HG03520 (cell line): ENCODE data around the gene ZC3H6.
A peak's percentile ranks its signal among the peaks of the same experiment; 100 is the strongest.

Experiments
- ATAC-seq: cut with Tn5 transposase; IDR thresholded peaks from one replicate; pipeline ENCODE4 v1.9.1; 2021; ENCODE audit warnings: mild to moderate bottlenecking, moderate library complexity; ENCODE audit not compliant: unreplicated experiment

The ZC3H6 gene, protein sequence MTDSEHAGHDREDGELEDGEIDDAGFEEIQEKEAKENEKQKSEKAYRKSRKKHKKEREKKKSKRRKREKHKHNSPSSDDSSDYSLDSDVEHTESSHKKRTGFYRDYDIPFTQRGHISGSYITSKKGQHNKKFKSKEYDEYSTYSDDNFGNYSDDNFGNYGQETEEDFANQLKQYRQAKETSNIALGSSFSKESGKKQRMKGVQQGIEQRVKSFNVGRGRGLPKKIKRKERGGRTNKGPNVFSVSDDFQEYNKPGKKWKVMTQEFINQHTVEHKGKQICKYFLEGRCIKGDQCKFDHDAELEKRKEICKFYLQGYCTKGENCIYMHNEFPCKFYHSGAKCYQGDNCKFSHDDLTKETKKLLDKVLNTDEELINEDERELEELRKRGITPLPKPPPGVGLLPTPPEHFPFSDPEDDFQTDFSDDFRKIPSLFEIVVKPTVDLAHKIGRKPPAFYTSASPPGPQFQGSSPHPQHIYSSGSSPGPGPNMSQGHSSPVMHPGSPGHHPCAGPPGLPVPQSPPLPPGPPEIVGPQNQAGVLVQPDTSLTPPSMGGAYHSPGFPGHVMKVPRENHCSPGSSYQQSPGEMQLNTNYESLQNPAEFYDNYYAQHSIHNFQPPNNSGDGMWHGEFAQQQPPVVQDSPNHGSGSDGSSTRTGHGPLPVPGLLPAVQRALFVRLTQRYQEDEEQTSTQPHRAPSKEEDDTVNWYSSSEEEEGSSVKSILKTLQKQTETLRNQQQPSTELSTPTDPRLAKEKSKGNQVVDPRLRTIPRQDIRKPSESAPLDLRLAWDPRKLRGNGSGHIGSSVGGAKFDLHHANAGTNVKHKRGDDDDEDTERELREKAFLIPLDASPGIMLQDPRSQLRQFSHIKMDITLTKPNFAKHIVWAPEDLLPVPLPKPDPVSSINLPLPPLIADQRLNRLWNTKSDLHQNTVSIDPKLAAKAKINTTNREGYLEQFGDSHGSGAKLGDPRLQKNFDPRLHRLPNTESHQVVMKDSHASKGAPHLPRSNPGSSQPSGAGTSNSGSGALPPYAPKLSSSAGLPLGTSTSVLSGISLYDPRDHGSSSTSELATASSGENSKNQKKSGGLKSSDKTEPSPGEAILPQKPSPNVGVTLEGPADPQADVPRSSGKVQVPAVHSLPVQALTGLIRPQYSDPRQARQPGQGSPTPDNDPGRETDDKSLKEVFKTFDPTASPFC

DNA sequence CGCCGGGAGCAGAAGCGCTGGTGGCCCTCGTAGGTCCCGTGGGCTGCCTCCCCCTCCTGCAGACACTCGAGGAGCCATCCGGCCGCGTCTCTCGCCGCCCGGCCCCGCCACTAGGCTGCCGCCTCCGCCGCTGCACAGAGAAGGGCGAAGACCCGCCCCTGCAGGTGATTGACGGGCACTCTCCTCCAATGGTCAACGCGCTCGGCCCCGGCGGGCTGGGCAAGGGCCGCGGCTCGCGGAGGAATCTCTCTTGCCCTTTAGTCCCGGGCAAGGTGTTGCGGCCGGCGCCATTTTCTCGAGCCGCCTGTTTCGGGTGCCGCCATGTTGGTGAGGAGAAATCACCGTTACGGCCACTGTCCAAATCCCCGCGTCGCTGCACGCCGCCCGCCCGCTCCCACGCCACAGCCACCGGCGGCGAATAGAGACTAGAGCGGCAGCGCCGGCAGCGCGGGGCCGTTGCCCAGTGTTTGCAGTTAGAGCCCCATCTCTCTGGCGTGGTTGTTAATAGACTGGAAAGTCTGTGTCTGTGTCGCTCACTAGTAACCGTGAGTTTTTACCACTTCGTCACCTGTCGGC, at the start of gene ZC3H6:
TSS of gene ZC3H6 (plus strand) at position 287 of the 576 bp plus-strand sequence. CDS start 398 bp downstream, outside the sequence.
- peak; percentile 92 for ATAC-seq

DNA sequence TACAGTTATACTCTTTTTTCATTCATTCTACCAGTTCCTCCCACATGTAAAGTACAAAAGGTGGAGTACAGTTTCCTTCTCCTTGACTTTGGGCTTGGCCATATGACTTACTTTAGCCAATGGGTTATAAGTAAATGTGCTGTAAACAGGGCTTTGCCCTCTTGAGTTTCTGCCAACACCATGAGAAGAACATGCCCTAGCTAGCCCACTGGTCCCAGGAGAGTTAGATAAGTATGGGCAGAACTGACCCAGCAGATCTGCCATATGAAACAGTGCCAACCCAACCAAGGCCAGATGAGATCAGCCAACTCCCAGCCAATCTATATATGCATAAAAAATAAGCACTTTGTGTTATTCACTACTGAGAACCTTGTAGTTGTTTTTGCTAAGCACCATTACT, 46.0 kb upstream of the ZC3H6 start:
- no peak for ATAC-seq

DNA sequence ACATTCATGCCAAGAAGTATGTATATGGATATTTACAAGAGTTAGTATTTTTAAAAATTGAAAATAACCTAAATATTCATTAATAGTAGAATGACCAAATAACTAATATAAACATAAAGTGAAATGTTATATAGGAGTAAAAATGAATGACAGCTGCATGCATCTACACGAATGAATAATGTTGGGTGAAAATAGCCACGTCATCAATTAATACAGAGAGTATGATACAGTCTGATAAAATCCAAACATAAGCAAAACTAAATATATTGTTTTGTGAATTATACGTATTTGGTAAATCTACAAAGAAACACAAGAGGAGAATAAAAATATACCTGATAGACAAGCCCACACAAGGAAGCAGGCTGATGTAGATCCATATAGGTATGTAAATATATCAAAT, 45.0 kb upstream of the ZC3H6 start:
- no peak for ATAC-seq

DNA sequence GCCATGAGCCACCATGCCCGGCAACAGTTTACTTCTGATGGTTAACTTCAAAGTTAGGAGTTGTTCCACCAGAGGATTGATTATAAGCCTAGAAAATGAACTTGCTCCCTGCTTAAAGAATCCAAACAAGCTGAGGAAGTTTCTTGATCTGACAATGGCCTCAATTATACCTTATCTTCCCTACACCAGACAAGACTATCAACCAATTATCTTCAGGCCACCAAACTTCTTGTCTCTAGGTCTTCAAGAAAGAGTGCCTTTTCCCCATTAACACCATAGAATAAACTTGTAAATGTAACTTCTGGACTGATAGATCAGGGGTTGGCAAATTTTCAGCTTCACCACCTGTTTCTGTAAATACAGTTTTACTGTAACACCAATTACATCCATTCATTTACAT, 35.5 kb upstream of the ZC3H6 start:
- no peak for ATAC-seq

DNA sequence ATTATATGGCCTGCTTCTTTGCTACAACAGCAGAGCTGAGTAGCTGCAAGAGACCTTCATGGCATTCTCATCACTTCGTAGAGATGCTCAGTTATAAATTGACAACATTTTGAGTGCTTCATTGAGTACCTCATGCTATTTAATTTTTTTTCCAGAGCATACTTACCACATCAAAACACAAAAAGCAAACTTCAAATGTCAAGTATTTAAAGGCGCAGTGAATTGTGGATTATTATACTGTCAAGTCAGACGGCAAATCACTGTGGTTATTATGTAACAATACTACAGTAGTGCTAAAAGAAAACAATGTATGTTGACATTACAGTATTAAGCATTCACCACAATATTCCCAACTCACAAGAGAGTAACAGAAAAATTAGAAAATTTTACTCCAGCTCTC, 33.0 kb upstream of the ZC3H6 start:
- ATAC-seq: no peak

DNA sequence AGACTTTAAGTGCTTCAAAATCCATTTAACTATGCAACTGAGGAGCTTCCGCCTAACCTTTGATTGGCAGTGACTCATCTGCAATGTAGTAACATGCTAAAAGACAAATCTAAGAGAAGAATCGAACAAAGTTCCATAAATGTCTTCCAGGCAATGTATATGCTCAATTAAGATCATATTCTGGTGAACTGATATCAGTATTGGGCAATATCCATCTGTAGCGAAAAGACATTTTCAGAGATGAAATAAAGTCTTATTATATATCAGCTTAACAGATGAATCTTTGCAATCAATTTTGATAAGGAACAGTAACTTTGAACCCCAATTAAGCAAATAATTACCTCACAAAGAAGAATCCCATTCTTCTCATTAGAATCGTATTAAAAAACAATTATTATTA, 32.2 kb upstream of the ZC3H6 start:
- no peak for ATAC-seq

DNA sequence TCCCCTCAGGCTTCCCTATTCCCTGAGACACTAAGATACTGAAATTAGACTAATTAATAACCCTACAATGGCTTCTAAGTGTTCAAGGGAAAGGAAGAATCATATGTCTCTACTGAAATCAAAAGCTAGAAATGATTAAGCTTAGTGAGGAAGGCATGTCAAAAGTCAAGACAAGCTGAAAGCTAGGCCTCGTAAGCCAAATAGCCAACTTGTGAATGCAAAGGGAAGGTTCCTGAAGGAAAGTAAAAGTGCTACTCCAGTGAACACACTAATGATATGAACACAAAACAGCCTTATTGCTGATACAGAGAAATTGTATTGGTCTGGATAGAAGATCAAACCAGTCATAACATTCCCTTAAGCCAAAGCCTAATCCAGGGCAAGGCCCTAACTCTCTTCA, 30.5 kb upstream of the ZC3H6 start:
- ATAC-seq: no peak

DNA sequence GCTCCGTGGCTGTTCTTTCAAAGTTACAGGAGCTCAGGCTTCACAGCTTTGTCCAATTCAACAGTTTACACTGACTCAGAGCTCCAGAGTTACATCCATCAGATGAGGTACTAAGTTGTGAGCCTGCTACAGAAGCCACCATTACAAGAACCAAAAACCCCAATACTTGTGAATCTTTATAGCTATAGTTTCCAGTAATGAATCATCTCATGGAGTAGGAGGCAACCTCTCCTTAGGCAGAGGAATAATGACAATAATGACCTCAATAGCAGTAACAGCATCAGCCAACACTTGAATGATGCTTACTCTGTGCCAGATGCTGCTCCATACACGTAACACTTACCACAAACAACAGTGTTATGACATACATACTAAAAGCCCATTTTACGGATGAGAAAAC, 24.1 kb upstream of the ZC3H6 start:
- no peak for ATAC-seq

DNA sequence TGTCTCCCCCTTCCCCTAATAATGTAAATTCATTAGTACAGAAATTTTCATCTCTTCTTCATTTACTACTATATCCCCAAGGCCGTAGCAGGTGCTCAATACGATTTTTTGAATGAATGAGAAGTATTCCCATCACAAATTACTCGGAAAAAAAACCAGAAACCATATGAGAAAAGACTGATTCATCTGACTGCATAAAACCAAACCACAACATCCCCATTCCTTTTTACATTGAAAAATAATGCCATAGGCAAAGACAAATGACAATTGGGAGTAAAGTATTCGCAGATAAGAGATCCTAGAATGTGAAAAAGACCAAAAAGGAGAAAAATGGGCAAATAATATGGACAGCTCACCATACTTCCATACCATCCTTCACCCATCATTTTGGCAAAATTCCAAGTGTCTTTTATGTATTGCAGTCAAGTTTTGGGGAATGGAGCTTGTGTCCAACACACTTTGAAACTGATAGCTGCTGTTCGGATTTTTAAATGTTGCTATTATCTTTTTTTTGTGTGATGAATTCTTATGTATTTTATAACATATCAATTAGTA, 22.1 kb upstream of the ZC3H6 start:
- ATAC-seq: no peak

DNA sequence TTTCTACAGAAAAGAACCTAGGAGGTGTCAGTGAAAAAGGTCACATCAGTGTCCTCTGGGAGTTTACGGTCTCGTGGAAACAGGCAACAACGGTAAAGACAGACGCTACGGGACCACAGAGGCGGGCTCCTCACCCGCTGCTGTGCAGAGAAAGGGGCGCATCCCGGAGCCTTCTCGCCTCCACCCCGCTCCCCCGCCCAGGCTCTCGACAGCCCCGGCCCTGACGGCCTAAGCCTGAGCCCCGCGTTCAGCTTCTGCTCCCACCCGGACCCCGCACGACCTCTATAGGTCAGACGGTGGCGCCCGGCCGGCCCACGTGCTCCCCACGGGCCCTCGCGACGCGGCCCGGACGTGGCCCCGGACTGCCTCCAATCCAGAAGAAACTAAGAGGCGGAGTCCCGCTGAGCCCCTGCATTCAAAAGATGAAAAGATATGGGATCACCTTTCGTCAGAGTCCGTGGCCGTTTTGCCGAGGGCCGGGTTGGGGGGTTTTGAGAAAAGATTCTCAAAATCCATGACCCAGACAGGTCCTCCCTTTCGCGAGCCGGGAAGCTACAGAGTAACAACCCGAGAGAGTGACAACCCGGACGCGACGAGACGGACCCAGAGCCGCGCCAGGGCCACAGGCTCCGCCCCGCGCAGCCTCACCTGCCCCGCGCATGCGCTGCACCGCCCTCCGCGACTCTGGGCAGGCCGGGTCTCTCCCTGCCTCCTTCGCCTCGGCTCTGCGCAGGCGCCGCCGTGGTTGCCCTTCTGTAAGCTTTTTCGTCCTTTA, 20.7 kb upstream of the ZC3H6 start, which contains the start of gene ZC3H8:
TSS of gene ZC3H8 (minus strand) at position 577 of the 775 bp plus-strand sequence. CDS start at position 516, 61 bp downstream.
- peak; percentile 82 for ATAC-seq

DNA sequence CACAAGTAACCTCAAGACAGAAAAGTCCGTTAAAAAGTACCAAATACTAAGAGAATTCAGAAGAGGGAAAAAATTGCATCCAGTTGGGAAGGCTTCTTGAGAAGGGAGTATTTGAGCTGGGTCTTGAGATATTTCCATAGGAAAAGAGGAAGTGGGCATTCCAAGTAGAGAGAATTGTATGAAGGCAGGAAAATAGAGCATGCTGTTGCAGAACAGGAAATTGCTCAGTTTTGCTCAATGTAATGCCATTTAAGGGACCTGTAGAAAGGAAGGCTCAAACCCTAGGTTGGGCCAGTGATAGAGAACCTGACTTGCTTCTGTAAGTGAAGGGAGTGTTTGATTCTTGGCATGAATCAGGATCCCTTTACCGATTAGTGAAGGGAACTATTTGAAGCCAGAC, 19.5 kb upstream of the ZC3H6 start:
- no peak for ATAC-seq

DNA sequence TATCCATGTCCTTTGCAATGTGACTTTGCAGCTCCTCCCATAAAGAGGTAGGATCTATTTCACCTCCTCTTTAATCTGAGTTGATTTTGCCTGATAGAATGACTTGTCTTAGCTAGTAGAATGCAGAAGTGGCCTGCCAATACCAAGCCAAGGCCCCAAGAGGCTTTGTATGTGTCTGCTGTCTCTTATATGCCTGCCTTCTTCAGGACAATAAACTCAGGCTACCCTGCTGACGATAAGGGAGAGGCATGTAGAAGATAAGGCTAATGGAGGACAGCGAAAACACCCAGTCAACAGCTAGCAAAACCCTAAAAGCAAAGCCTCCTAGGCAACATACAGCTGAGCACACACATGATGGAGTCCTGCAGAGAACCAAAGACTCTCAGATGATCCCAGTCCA, 18.7 kb upstream of the ZC3H6 start:
- no peak for ATAC-seq

DNA sequence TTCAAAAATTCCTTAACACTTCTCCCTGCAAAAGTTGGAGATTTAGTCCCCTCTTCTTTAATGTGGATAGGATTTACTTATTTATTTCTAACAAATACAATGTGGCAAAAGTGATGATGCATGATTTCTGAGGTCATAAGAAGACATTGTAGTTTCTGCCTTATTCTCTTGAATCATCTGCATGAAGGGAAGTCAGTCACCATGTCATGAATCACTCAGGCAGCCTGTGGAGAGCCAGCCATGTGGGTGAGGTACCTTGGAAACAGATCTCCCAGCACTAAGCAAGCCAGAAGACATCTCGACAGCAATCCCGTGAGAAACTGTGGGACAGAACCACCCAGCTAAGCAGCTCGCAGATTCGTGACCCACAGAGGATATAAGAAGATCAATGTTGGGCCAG, 17.8 kb upstream of the ZC3H6 start:
- ATAC-seq: no peak

DNA sequence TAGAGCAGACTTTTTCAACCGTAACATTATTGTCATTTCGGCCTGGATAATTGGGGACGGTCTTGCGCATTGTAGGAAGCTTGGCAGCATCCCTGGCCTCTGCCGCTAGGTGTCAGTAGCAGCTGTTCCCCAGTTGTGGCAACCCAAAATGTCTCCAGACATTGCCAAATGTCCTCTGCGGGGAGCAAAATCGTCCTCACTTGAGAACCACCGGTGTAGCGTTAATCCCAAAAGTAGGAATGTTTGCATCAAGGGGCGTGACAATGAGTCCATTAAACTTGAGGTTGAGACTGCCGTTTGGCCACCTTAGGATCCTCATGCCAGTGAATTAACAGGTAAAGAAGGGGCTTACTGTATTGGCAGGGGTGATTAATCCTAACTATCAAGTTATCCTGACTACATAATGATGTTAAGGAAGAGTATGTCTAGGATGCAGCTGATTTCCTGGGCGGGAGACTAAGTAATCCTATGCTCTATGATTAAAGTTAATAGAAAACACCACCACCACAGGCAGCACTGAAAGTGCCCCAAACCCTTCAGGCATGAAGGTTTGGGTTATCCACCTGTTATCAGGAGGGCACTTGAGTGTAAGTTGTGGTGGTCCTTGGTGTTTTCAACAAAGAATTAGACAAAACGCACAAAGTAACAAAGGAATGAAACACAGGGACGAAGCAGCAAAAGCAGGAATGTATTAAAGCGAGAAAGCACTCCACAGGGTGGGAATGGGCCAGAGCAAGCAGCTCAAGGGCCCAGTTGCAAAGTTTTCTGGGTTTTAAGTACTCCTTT, 15.7 kb upstream of the ZC3H6 start:
- peak; percentile 41 for ATAC-seq

DNA sequence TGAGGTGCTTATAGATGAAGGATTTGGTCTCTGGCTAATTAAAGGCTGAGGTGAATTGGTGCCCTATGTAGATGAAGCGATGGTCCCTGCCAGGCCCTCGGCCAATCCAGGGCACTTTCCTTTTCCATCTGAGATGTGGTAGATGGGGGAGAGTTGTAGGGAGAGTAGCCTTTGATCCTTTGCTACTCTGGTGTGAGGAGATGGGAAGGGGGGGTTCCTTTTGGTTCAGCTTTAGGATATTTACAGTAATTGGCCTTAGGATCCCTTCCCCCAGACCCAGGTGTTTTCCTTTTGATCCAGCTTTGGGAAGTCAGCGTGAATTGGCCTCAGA, 15.1 kb upstream of the ZC3H6 start:
- no peak for ATAC-seq

DNA sequence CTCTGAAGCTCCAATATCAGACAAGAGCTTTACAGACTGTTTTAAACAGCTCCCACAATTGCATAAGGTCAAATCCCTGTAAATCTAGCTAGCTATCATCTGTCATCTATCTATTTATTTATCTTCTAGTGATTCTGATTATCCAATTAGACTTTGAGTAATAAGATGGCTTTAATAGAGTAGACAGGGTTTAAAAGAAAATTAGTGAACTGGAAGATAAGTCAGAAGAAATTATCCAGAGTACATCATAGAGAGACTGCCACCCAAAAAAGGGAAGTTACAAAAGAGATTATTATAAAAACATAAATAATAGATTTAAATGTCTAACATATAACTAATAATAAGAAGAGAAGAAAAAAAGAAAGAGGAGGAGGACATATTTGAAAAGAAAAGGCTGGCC, 12.5 kb upstream of the ZC3H6 start:
- no peak for ATAC-seq

DNA sequence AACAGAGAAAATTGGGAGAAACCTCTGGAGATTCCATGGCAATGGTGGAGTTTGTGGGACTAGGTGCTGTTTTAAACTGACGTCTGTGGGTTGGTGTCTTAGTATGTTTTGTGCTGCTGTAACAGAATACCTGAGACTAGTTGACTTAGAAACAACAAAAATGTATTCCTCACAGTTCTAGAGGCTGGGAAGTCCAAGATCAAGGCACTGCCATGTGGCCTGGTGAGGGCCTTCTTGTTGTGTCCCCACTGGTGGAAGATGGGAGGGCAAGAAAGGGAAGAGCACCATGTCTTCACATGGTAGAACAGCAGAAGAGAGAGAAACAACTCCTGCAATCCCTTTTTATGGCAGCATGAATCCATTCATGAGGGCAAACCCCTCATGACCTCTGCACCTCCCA, 6.8 kb upstream of the ZC3H6 start:
- ATAC-seq: no peak

DNA sequence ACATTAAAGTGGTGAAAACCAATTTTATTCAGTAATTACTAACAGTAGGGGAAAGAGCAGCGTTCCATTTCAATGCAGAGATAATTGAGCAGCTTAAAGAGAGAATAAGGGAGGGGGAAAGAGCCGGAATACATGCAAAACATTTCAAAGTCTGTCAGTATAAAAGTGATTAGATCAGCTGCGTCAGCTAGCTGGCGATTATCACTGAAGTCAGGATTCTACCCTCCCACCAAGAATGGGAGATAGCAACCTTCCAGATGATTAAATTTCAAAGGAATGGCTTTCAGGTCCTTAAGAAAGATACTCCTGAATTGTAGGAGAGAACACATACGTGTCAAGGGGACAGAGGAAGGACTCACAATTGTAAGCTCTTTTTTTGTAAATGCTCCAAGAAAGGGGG, 2.7 kb upstream of the ZC3H6 start:
- ATAC-seq: no peak

DNA sequence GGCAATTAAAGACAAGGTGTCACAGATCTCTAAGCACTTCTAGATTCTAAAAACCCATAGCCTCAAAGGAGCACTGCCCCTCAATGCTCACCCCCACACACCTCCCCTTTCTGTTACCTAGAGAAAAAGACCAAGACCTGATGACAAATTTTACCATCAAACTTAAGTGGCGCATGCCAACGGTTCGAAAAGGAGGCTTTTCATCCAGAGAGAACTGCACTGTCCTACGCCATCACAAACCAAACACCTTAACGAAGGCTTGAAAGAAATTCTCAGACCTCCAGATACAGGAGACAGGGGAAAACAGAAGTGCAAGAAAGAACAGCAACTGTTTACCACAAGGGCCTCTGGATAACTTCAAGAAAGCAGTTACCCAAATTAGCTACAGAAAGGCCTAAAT, 2.0 kb upstream of the ZC3H6 start:
- ATAC-seq: no peak
